GM18907 (cell line): ENCODE data around the gene GIPR.
"Not testable (repeated sequence)": the region's sequence is repeated elsewhere in the genome, so short reads cannot be mapped to it uniquely, and the experiment has no call there.

Source experiments
- ATAC-seq: cut with Tn5 transposase; IDR thresholded peaks from one replicate; pipeline ENCODE4 v1.9.1; 2021; ENCODE audit warnings: mild to moderate bottlenecking, moderate library complexity; ENCODE audit not compliant: unreplicated experiment

Gene GIPR

GRCh38 chr19:45687599-45687998, 19.6 kb downstream of the GIPR start:
- ATAC-seq = no peak

GRCh38 chr19:45691516-45692186, 23.6 kb downstream of the GIPR start, which contains the start of gene SNRPD2:
TSS of gene SNRPD2 (minus strand) at chr19:45691953. CDS start at chr19:45691888, 65 bp downstream.
- ATAC-seq = peak; percentile 56

- peak; percentile 87 for ATAC-seq
These were observed 24.4 kb downstream of the GIPR start, which contains the start of gene QPCTL for GRCh38 chr19:45692187-45693105. TSS of gene QPCTL (plus strand) at chr19:45692666. CDS start at chr19:45692704, 38 bp downstream.

- no peak for ATAC-seq
These were observed 25.2 kb downstream of the GIPR start for GRCh38 chr19:45693106-45693788.

- ATAC-seq = no peak
These were observed 33.7 kb downstream of the GIPR start for GRCh38 chr19:45701676-45702075.

GRCh38 chr19:45705115-45705514, 37.1 kb downstream of the GIPR start:
- no peak for ATAC-seq

GRCh38 chr19:45705710-45706415, 37.8 kb downstream of the GIPR start:
- peak; percentile 3 for ATAC-seq

GRCh38 chr19:45710356-45711130, 42.5 kb downstream of the GIPR start:
- no peak for ATAC-seq

GRCh38 chr19:45711851-45712698, 44.1 kb downstream of the GIPR start:
- no peak for ATAC-seq

- no peak for ATAC-seq
These were observed 44.7 kb downstream of the GIPR start for GRCh38 chr19:45712699-45713067.

- no peak for ATAC-seq
These were observed 45.1 kb downstream of the GIPR start for GRCh38 chr19:45713141-45713540.

GRCh38 chr19:45715139-45715538, 47.1 kb downstream of the GIPR start:
- ATAC-seq = no peak

- ATAC-seq = no peak
These were observed 48.5 kb downstream of the GIPR start for GRCh38 chr19:45716359-45717130.

- peak; percentile 91 for ATAC-seq
These were observed 49.3 kb downstream of the GIPR start for GRCh38 chr19:45717131-45717982.

GRCh38 chr19:45717983-45718650, 50.1 kb downstream of the GIPR start:
- ATAC-seq = no peak

GRCh38 chr19:45720065-45720464, 52.0 kb downstream of the GIPR start:
- not testable (repeated sequence) for ATAC-seq

GRCh38 chr19:45728683-45729082, 60.7 kb downstream of the GIPR start:
- ATAC-seq = not testable (repeated sequence)
